Natural killer cell treated with Interleukin-12 subunit alpha and Interleukin-12 subunit beta and Interleukin-15 and Interleukin-18, amount 100 ng/mL, for 72 hours (primary cell): ENCODE results near the gene GJB5. TPM values are rescaled to one million over a fixed set of nuclear protein-coding genes. Genes with fewer than 3 reads are reported as not detected.
"Not testable (repeated sequence)": the region's sequence is repeated elsewhere in the genome, so short reads cannot be mapped to it uniquely, and the experiment has no call there.

Source experiments
- ATAC-seq, 2 donors: fragments of 150-1000 bp; cut with Tn5 transposase in 1 of 2; sonication (Bioruptor Pico), chemical (Tn5 transposase) in 1 of 2; 2 replicates each; pipeline ENCODE4 v1.10.0; 2021
- DNase-seq: peaks from one replicate; pipeline ENCODE4 v3.0.0; 2022; ENCODE audit warnings: low spot score
- H3K27ac Mint-ChIP-seq, 2 donors: 1 replicate in 1 of 2; 2 replicates in 1 of 2; pipeline ENCODE4 v1.8.0; 2022; ENCODE audit warnings: mixed read lengths in 2 of 2, mild to moderate bottlenecking in 1 of 2, moderate library complexity in 1 of 2
- H3K27me3 Mint-ChIP-seq, 2 donors: 1 replicate in 1 of 2; 2 replicates in 1 of 2; pipeline ENCODE4 v1.8.0; 2022; ENCODE audit warnings: mixed read lengths in 2 of 2
- H3K36me3 Mint-ChIP-seq: one replicate; pipeline ENCODE4 v1.8.0; 2022; ENCODE audit warnings: mixed read lengths
- H3K4me1 Mint-ChIP-seq, 2 donors: 1 replicate in 1 of 2; 2 replicates in 1 of 2; pipeline ENCODE4 v1.8.0; 2022; ENCODE audit warnings: low read depth in 2 of 2, mixed read lengths in 2 of 2, mild to moderate bottlenecking in 1 of 2
- H3K4me3 Mint-ChIP-seq: one replicate; pipeline ENCODE4 v1.8.0; 2022; ENCODE audit warnings: mixed read lengths
- H3K9me3 Mint-ChIP-seq: 2 replicates; pipeline ENCODE4 v1.8.0; 2022; ENCODE audit warnings: mixed read lengths
- total RNA-seq, 2 donors: library from RNA; stranded (reverse); gene quantifications; one replicate each; pipeline ENCODE4 v1.2.3, GENCODE V29; 2022

GJB5 gene
- total RNA-seq, 2 donors from 2014 or later: not detected

DNA sequence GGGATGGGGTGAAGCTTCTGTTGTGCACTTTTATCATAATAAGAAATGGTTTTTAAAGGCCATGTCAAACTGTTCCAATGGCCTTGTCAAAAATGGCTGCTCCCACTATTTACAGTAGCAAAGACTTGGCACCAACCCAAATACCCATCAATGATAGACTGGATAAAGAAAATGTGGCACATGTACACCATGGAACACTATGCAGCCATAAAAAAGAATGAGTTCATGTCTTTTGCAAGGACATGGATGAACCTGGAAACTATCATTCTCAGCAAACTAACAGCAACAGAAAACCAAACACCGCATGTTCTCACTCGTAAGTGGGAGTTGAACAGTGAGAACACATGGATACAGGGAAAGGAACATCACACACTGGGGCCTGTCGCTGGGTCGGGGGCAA, 18.3 kb downstream of the GJB5 start:
- H3K27me3 Mint-ChIP-seq, ATAC-seq, H3K4me3 Mint-ChIP-seq, H3K36me3 Mint-ChIP-seq, H3K27ac Mint-ChIP-seq, H3K4me1 Mint-ChIP-seq, DNase-seq, H3K9me3 Mint-ChIP-seq: not testable (repeated sequence)

DNA sequence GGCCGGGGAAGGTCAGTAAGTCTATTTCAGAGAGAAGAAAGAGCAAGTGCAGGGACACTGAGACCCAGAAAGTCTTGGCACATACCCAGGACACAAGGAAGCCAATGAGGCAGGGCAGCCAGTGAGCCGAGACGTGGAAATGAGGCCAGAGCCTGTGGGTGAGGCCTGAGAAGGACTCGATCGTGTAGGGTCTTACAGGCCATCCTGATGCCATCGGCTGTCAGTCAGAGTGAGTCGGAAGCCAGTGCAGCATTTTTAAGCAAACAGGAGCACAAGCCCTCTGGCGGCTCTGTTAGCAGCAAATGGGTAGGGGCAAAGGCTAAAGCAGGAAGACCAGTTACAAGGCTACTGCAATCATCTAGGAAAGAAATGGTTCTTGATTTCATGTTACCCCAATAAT, 20.1 kb downstream of the GJB5 start:
- H3K4me1 Mint-ChIP-seq: no peaks in the 10 kb centered on the region
- no peak overlapping the region for H3K27ac Mint-ChIP-seq
- peak in 1 of 2 donors; percentile 31 for ATAC-seq
- H3K36me3 Mint-ChIP-seq: no peaks in the 10 kb centered on the region
- no peak overlapping the region for H3K4me3 Mint-ChIP-seq
- H3K9me3 Mint-ChIP-seq: no peaks in the 10 kb centered on the region
- peaks cover 24 to 25% of the 10 kb centered on the region in 2 donors for H3K27me3 Mint-ChIP-seq
- DNase-seq: no peak

DNA sequence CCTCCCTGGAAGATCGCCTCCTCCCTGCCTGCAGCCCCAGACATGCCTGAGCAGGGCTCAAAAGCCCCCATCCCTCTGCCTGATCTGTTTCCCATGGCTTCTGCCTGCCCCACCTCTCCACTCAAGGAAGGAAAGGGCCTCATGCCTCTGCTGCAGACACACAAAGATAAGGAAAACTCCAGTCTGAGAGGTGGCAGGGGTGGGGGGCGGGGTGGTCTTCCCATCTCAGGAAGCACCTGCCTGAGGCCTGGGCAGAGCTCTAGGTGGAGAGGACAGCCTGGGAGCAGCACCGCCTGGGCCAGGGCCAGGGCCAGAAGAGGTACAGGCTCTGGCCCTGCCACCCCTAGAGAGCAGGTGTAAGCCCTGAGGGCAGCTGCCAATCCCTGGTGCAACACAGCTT, 22.1 kb downstream of the GJB5 start:
- Mint-ChIP-seq H3K36me3 (no peaks in the 10 kb centered on the region), H3K4me3 (no peak overlapping the region), H3K4me1 (no peaks in the 10 kb centered on the region), H3K9me3 (no peaks in the 10 kb centered on the region), H3K27ac (no peak overlapping the region), H3K27me3 (peaks cover 25 to 27% of the 10 kb centered on the region in 2 donors)
- ATAC-seq (no peak), DNase-seq (peak; percentile 25)

DNA sequence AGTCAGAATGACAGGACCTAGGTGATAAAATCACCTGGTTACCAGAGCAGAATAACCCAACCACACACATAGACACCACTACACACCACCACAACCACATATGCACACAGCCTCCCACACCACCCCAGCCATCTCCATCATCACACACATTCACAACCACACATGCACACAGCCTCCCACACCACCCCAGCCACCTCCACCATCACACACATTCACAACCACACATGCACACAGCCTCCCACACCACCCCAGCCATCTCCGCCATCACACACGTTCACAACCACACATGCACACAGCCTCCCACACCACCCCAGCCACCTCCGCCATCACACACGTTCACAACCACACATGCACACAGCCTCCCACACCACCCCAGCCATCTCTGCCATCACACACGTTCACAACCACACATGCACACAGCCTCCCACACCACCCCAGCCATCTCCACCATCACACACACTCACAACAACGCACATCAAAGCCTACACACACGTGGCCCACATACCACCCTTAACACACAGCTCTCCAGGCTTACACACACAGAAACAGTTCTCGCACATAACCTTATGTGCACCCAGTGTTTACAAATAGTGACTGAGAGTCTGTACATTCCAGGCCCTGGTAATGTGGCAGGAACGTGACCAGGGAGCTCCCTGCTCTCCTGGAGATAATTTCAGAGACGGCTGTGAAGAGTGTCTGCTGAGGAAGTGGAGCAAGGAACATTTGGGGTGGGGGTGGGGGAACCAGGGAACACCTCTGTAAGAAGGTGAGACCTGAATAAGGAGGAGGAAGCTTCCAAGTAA, 22.9 kb downstream of the GJB5 start:
- no peak for ATAC-seq

DNA sequence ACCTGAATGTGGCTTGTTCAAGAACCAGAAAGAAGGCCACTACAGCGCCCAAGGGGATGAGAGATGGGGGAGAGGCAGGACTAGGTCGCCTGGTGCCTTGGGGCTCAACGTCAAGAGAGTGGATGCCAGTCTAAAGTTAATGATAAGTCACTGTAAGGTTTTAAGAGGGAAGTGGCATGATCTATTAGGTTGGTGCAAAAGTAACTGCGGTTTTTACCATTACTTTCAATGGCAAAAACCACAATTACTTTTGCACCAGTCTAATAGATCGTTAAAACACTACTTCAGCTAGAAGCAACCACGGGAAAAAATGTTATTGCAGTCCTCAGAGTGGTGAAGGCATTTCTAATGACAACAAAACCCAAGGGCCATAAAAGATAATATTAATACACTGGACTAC, 23.5 kb downstream of the GJB5 start:
- ATAC-seq (no peak), DNase-seq (no peak)
- Mint-ChIP-seq H3K36me3 (no peaks in the 10 kb centered on the region), H3K27ac (no peak overlapping the region), H3K4me3 (no peak overlapping the region), H3K9me3 (no peaks in the 10 kb centered on the region), H3K27me3 (peaks cover 33 to 34% of the 10 kb centered on the region in 2 donors), H3K4me1 (no peaks in the 10 kb centered on the region)

More for the DNA sequence above, 22.9 kb downstream of the GJB5 start:
- DNase-seq: peak; percentile 16
- H3K36me3 Mint-ChIP-seq: no peaks in the 10 kb centered on the region
- H3K27ac Mint-ChIP-seq: no peak overlapping the region
- no peak overlapping the region for H3K4me3 Mint-ChIP-seq
- H3K4me1 Mint-ChIP-seq: no peaks in the 10 kb centered on the region
- H3K9me3 Mint-ChIP-seq: no peaks in the 10 kb centered on the region
- peaks cover 27% of the 10 kb centered on the region in 2 donors for H3K27me3 Mint-ChIP-seq

DNA sequence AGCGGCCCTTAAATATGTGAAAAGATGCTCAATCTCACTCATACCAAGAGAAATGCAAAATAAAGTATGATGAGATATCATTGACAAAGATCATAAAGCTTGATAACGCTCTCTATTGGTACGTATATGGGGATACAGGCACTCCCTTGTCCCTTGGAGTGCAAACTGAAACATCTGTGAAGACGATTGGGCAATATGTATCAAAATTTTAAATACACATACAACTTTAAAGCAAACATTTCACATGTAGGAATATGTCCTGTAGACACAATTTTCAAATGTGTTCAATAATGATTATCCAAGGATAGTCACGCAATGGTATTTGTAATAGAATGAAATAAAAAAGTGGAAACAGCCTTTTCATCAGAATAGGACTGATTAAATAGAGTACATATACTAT, 24.2 kb downstream of the GJB5 start:
- Mint-ChIP-seq H3K4me3 (no peak overlapping the region), H3K27ac (no peak overlapping the region), H3K27me3 (peaks cover 37 to 39% of the 10 kb centered on the region in 2 donors), H3K36me3 (no peaks in the 10 kb centered on the region), H3K4me1 (no peaks in the 10 kb centered on the region), H3K9me3 (no peaks in the 10 kb centered on the region)
- ATAC-seq (no peak), DNase-seq (no peak)

DNA sequence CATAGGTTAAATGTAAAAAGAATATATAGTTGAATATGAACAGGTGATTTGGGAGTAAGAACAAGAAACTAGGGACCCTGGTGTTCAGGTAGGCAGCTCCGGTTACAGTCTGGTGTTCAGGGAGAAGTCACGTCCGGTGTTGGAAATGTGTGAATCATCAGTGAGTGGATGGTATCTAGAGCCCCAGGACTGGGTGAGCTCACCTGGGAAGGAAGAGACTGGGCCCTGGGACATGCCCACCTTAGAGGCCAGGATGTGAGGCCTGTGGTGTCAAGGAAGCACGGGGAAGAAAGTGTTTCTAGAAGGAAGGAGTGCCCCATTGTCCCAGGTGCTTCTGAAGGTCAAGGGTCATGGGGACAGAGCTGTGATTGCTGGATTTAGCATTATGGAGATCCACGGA, 24.7 kb downstream of the GJB5 start:
- H3K9me3 Mint-ChIP-seq: no peaks in the 10 kb centered on the region
- H3K4me3 Mint-ChIP-seq: no peak overlapping the region
- no peak overlapping the region for H3K27ac Mint-ChIP-seq
- H3K4me1 Mint-ChIP-seq: no peaks in the 10 kb centered on the region
- DNase-seq (no peak), ATAC-seq (no peak)
- H3K36me3 Mint-ChIP-seq: no peaks in the 10 kb centered on the region
- peaks cover 39 to 41% of the 10 kb centered on the region in 2 donors for H3K27me3 Mint-ChIP-seq

DNA sequence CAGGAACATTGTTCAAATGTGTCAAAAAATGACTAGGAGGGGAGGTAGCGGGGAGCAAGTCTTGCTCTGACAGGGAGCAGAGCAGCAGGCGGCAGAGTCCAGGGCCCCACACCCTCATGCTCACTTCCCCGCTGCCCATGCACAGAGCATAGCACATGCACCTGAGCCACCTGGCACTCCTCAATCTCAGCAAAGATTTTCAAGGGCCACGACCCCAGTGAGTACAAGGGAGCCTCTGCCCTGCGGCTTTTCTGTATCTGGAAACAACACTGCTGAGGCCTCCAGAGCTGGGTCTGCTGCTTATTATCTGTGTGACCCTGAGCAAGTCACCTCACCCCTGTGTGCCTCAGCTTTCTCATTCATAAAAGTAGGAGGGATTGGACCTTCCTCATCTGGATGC, 25.1 kb downstream of the GJB5 start:
- Mint-ChIP-seq H3K4me1 (no peaks in the 10 kb centered on the region), H3K9me3 (no peaks in the 10 kb centered on the region), H3K4me3 (no peak overlapping the region), H3K36me3 (no peaks in the 10 kb centered on the region), H3K27me3 (peaks cover 39 to 41% of the 10 kb centered on the region in 2 donors), H3K27ac (no peak overlapping the region)
- ATAC-seq (no peak), DNase-seq (no peak)

DNA sequence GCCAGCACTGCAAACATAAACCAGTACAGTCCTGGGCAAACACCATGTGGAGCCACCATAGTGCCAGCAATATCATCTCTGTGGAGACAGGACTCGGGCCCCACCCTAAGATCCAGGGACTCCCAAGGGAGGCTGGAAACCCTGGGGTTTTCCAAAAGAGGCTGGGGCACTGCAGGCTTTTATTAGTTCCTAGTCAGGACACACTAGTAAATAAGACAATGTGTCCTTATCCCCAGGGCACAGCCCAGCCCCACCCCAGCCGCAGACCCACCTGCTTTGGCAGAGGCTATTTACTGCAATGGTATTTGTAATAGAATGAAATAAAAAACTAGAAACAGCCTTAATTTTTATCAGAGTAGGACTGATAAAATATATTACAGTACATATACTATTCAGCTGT, 25.7 kb downstream of the GJB5 start:
- Mint-ChIP-seq H3K4me3 (no peak overlapping the region), H3K4me1 (no peaks in the 10 kb centered on the region), H3K36me3 (no peaks in the 10 kb centered on the region), H3K27ac (no peak overlapping the region), H3K27me3 (peaks cover 41 to 42% of the 10 kb centered on the region in 2 donors), H3K9me3 (no peaks in the 10 kb centered on the region)
- ATAC-seq: no peak
- no peak for DNase-seq

DNA sequence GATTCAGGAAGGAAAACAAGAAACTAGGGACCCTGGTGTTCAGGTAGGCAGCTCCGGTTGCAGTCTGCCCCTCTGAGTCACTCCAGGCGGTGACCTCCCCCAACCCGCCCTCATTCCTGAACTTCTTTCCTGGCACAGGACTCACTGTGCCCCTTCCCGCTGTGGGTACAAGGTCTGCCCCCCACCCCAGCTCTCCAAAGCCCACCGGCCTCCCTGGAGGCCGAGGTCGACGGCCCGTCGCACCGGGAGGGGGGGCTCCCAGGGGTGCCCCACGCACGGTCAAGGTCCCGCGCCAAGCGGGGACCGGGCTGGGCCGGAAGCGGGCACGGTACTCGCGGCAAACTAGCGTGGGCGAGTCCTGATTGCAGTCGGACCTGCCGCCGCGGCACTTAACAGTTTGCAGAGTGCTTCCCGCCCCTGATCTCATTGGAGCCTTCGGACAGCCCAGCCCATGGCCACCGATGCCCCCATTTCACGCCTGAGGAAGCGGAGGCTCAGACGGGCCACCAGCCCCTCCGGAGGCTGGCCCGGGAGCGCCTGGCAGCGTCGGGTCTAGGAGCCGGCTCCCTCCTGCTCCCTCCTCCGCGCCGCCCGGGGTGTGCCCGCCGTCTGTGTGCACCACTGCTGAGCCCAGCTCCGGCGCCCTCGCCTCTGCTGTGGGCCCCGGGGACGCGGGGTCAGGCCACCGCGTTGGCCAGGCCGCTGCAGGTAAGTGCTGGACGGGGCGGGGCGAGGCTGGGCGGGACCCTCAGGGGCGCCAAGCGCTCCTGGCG, 26.4 kb downstream of the GJB5 start, which contains the start of gene GJB3:
GJB3 (plus strand) TSS at position 144 of the 773 bp plus-strand sequence. CDS start 3,549 bp downstream, outside the sequence.
- DNase-seq: no peak
- Mint-ChIP-seq H3K27me3 (peaks cover 42% of the 10 kb centered on the region in 2 donors), H3K27ac (no peak within 1 kb of the TSS), H3K4me1 (peaks cover 0 to under 1% of the 10 kb centered on the region in 2 donors), H3K4me3 (no peak within 1 kb of the TSS), H3K9me3 (no peaks in the 10 kb centered on the region), H3K36me3 (no peaks in the 10 kb centered on the region)
- peak in 1 of 2 donors; percentile 13 for ATAC-seq

DNA sequence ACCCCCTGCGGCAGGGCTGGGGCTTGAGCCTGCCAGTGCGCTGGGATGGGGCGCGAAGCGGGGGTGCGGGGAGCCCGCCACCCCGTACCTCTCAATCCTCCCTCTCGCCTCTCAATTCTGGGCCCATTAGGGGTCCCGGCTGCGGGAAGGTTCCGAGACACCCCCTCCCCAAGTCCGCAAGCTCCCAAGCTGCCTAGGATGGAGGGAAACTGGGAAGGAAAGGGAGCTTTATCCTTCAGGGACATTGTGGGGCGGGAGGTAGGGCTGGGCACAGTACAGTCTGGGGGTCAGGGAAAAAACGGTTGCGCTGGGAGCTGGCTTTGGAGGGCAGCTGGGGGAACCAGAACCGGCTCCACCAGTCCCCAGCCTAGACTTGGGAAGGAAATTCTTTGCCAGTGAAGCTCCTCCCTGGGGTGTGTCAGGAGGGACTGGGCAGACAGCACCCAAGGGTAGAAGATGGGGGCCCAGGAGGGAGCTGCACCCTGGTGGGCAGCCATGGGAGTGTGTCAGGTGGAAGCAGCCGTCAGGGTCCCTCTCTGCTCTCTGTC, 27.1 kb downstream of the GJB5 start:
- DNase-seq (no peak), ATAC-seq (no peak)
- no peak overlapping the region for H3K4me3 Mint-ChIP-seq
- H3K27me3 Mint-ChIP-seq: peaks cover 47 to 49% of the 10 kb centered on the region in 2 donors
- H3K36me3 Mint-ChIP-seq: no peaks in the 10 kb centered on the region
- H3K4me1 Mint-ChIP-seq: peaks cover 5 to 6% of the 10 kb centered on the region in 2 donors
- H3K9me3 Mint-ChIP-seq: no peaks in the 10 kb centered on the region
- no peak overlapping the region for H3K27ac Mint-ChIP-seq

DNA sequence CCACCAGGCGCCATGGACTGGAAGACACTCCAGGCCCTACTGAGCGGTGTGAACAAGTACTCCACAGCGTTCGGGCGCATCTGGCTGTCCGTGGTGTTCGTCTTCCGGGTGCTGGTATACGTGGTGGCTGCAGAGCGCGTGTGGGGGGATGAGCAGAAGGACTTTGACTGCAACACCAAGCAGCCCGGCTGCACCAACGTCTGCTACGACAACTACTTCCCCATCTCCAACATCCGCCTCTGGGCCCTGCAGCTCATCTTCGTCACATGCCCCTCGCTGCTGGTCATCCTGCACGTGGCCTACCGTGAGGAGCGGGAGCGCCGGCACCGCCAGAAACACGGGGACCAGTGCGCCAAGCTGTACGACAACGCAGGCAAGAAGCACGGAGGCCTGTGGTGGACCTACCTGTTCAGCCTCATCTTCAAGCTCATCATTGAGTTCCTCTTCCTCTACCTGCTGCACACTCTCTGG, 29.9 kb downstream of the GJB5 start:
- no peaks in the 10 kb centered on the region for H3K36me3 Mint-ChIP-seq
- no peaks in the 10 kb centered on the region for H3K9me3 Mint-ChIP-seq
- peaks cover 26 to 30% of the 10 kb centered on the region in 2 donors for H3K27me3 Mint-ChIP-seq
- DNase-seq: no peak
- ATAC-seq: no peak
- peaks cover 6 to 14% of the 10 kb centered on the region in 2 donors for H3K4me1 Mint-ChIP-seq
- H3K4me3 Mint-ChIP-seq: no peak overlapping the region
- H3K27ac Mint-ChIP-seq: no peak overlapping the region

DNA sequence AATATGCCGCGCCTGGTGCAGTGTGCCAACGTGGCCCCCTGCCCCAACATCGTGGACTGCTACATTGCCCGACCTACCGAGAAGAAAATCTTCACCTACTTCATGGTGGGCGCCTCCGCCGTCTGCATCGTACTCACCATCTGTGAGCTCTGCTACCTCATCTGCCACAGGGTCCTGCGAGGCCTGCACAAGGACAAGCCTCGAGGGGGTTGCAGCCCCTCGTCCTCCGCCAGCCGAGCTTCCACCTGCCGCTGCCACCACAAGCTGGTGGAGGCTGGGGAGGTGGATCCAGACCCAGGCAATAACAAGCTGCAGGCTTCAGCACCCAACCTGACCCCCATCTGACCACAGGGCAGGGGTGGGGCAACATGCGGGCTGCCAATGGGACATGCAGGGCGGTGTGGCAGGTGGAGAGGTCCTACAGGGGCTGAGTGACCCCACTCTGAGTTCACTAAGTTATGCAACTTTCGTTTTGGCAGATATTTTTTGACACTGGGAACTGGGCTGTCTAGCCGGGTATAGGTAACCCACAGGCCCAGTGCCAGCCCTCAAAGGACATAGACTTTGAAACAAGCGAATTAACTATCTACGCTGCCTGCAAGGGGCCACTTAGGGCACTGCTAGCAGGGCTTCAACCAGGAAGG, 30.5 kb downstream of the GJB5 start:
- H3K9me3 Mint-ChIP-seq: no peaks in the 10 kb centered on the region
- no peaks in the 10 kb centered on the region for H3K36me3 Mint-ChIP-seq
- no peak for ATAC-seq
- no peak for DNase-seq
- H3K4me3 Mint-ChIP-seq: no peak overlapping the region
- H3K27ac Mint-ChIP-seq: no peak overlapping the region
- H3K4me1 Mint-ChIP-seq: peaks cover 6 to 18% of the 10 kb centered on the region in 2 donors
- H3K27me3 Mint-ChIP-seq: peaks cover 23 to 32% of the 10 kb centered on the region in 2 donors
